ENCODE measurements around the gene EGFL7. TPM values are rescaled to one million over a fixed set of nuclear protein-coding genes. Genes with fewer than 3 reads are reported as not detected.

Gene EGFL7
- total RNA-seq, 2 experiments from 2014 or later, result 1.1 to 1.6 TPM

DNA sequence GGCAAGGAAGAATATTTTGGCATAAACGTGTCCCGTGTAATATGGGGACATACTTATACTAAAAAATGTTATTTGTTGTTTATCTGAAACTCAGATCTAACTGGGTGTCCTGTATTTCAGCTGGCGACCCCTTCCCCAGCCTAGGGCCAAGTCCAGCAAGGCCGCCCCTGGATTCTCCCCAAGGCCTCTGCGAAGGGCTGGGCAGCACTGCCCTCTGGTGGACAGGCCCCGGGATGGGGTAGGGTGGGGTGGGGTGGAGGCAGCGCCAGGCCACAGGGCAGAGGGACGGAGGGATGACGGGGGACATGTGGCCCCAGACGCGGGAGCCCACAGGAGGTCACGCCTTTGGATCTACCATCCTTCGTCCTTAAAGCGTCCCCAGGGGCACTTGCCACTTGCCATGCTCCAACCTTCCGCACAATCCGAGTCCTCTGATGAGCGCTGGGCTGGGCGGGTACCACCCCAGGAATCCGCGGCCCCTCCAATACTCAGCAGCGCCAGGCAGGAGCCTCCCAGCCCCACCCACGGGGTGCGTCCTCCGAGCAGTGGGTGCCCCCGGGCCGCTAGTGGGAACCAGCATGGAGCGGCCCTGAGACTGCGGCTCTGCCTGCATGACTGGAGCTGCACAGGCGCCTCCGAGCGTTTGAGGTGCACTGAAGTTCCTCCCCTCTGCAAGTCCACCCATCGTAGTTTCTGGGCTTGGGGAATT lies 31.6 kb downstream of the EGFL7 start:
- Mint-ChIP-seq H3K4me1 (ENCODE audit: low read depth) (peaks cover 5% of the 10 kb centered on the region), H3K27me3 (peaks cover 9% of the 10 kb centered on the region), H3K4me3 (no peak overlapping the region), H3K9me3 (no peaks in the 10 kb centered on the region), H3K36me3 (ENCODE audit: low read depth) (no peaks in the 10 kb centered on the region), H3K27ac (no peak overlapping the region)
- ChIA-PET CTCF (interaction anchor here (0.9 to 1.9 kb wide), 4 partner anchors 18 to 210 kb away, joined by 3 to 8 read pairs (median 4); no protein-coding TSS in a partner anchor), POLR2A (interaction anchor here (1.4 kb wide), 1 partner anchor 33 kb away, joined by 4 read pairs; no protein-coding TSS in a partner anchor)
- TF ChIP-seq, protein P1, sequence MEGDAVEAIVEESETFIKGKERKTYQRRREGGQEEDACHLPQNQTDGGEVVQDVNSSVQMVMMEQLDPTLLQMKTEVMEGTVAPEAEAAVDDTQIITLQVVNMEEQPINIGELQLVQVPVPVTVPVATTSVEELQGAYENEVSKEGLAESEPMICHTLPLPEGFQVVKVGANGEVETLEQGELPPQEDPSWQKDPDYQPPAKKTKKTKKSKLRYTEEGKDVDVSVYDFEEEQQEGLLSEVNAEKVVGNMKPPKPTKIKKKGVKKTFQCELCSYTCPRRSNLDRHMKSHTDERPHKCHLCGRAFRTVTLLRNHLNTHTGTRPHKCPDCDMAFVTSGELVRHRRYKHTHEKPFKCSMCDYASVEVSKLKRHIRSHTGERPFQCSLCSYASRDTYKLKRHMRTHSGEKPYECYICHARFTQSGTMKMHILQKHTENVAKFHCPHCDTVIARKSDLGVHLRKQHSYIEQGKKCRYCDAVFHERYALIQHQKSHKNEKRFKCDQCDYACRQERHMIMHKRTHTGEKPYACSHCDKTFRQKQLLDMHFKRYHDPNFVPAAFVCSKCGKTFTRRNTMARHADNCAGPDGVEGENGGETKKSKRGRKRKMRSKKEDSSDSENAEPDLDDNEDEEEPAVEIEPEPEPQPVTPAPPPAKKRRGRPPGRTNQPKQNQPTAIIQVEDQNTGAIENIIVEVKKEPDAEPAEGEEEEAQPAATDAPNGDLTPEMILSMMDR (IDR thresholded peaks at IDR 0.05), result peak; percentile 57
- intact Hi-C loops (cut with micrococcal nuclease), result no loop called here
- ATAC-seq (peak; percentile 75), DNase-seq (peak; percentile 54)

DNA sequence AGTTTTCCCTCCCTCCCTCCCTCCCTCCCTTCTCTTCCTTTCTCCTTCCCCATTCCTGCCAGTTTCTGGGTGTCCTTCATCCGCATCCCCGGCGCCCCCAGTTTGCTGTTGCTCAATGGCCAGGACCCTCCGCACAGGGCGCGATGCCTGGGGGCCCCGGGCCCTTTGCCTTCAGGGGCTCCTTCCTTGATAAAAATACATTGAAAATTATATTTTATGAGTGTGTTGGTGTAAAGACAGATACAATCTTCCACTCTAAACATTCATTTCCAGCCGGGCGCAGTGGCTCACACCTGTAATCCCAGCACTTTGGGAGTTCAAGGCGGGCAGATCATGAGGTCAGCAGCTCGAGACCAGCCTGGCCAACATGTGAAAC lies 32.1 kb downstream of the EGFL7 start:
- no peak overlapping the region for H3K27ac Mint-ChIP-seq
- ATAC-seq, result no peak
- peaks cover 5% of the 10 kb centered on the region for H3K4me1 Mint-ChIP-seq (ENCODE audit: low read depth)
- CTCF ChIA-PET, result interaction anchor here (1.9 kb wide), 1 partner anchor 211 kb away, joined by 8 read pairs; no protein-coding TSS in a partner anchor
- H3K27me3 Mint-ChIP-seq, result peaks cover 9% of the 10 kb centered on the region
- TF ChIP-seq, protein P1 (IDR thresholded peaks at IDR 0.05), result no peak
- intact Hi-C loops (cut with micrococcal nuclease), result no loop called here
- DNase-seq, result no peak
- no peaks in the 10 kb centered on the region for H3K9me3 Mint-ChIP-seq
- POLR2A ChIA-PET, result no interaction called here
- no peaks in the 10 kb centered on the region for H3K36me3 Mint-ChIP-seq (ENCODE audit: low read depth)
- no peak overlapping the region for H3K4me3 Mint-ChIP-seq

DNA sequence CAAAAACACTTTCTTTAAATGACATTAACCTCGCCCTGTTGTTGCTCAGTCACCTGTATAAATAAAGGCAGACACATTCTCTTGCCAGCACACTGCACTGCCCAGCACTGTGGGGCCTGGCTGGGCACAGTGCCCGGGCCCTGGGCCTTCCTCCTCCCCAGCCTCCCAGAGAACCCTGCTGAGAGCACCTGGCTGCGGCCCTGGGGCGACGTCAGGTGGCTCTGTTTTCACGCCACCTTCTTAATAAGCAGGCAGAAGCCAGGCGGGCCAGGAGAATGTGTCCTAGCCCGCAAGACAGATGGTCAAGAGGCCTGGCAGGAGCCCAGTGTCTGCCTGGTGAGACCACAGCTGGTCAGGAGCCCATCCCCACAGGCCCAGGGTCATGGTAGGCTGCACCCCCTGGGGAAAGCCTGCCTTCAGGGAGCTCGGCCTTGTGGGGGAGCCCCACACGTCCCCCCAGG lies 32.7 kb downstream of the EGFL7 start:
- intact Hi-C loops (cut with micrococcal nuclease), result no loop called here
- no peak overlapping the region for H3K27ac Mint-ChIP-seq
- ATAC-seq (no peak), DNase-seq (no peak)
- H3K27me3 Mint-ChIP-seq, result peaks cover 11% of the 10 kb centered on the region
- TF ChIP-seq, protein P1 (IDR thresholded peaks at IDR 0.05), result no peak
- no peak overlapping the region for H3K4me3 Mint-ChIP-seq
- H3K4me1 Mint-ChIP-seq (ENCODE audit: low read depth), result peaks cover 9% of the 10 kb centered on the region
- no peaks in the 10 kb centered on the region for H3K36me3 Mint-ChIP-seq (ENCODE audit: low read depth)
- H3K9me3 Mint-ChIP-seq, result no peaks in the 10 kb centered on the region
- ChIA-PET POLR2A (interaction anchor here (1.0 kb wide), 1 partner anchor 33 kb away, joined by 4 read pairs; no protein-coding TSS in a partner anchor), CTCF (interaction anchor here (0.8 to 1.9 kb wide), 4 partner anchors 11 to 211 kb away, joined by 3 to 8 read pairs (median 3); no protein-coding TSS in a partner anchor)

DNA sequence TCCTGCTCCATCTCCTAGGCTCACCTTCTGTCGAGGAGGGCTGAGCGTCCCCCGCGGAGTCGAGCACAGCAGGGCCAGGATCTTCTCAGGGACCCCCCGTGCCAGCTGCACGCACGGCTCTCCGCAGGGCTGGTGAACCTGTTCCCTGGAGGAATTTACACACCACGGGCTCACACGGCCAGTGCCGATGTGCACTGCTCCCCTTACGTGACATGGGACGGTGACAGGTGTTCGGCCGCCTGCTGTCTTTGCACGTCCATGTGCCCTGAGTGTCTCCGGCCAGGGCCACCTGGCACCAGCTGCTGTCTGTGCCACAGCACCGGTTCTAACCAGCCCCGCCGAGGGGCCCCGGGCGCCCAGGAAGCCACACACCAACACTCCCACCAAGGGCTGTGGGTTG lies 33.2 kb downstream of the EGFL7 start:
- H3K9me3 Mint-ChIP-seq, result no peaks in the 10 kb centered on the region
- intact Hi-C loops (cut with micrococcal nuclease), result no loop called here
- CTCF ChIA-PET, result interaction anchor here (0.8 to 1.3 kb wide), 3 partner anchors 10 to 208 kb away, joined by 3 read pairs; no protein-coding TSS in a partner anchor
- no peak overlapping the region for H3K27ac Mint-ChIP-seq
- H3K27me3 Mint-ChIP-seq, result peaks cover 11% of the 10 kb centered on the region
- H3K36me3 Mint-ChIP-seq (ENCODE audit: low read depth), result no peaks in the 10 kb centered on the region
- ATAC-seq (no peak), DNase-seq (no peak)
- no peak overlapping the region for H3K4me3 Mint-ChIP-seq
- TF ChIP-seq, protein P1 (IDR thresholded peaks at IDR 0.05), result no peak
- H3K4me1 Mint-ChIP-seq (ENCODE audit: low read depth), result peaks cover 11% of the 10 kb centered on the region
- POLR2A ChIA-PET, result interaction anchor here (1.0 kb wide), 1 partner anchor 32 kb away, joined by 4 read pairs; no protein-coding TSS in a partner anchor

DNA sequence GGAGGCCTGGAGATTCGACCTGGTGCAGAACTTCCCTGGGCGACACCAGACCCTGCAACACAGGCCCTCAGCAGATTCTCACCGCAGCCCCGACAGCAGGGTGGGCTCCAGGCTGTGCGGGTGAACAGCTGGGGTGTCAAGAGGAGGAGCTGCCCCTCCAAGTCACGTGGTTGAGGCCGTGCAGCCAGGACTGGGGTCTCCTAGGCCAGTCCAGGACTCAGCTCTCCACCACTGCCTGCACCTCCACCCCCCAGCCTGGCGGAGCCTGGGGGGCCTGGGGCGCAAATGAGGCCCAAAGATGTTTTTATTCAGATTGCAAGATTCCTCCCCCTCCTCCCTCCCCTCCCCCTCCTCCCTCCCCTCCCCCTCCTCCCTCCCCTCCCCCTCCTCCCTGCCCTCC lies 33.8 kb downstream of the EGFL7 start:
- H3K4me3 Mint-ChIP-seq, result no peak overlapping the region
- DNase-seq (no peak), ATAC-seq (no peak)
- H3K4me1 Mint-ChIP-seq (ENCODE audit: low read depth), result peaks cover 16% of the 10 kb centered on the region
- POLR2A ChIA-PET, result interaction anchor here (7.6 kb wide), 1 partner anchor 31 kb away, joined by 44 read pairs; no protein-coding TSS in a partner anchor
- TF ChIP-seq, protein P1 (IDR thresholded peaks at IDR 0.05), result no peak
- intact Hi-C loops (cut with micrococcal nuclease), result no loop called here
- no peaks in the 10 kb centered on the region for H3K9me3 Mint-ChIP-seq
- CTCF ChIA-PET, result interaction anchor here (1.3 kb wide), 1 partner anchor 10 kb away, joined by 3 read pairs; no protein-coding TSS in a partner anchor
- H3K27me3 Mint-ChIP-seq, result peaks cover 11% of the 10 kb centered on the region
- H3K27ac Mint-ChIP-seq, result no peak overlapping the region
- H3K36me3 Mint-ChIP-seq (ENCODE audit: low read depth), result no peaks in the 10 kb centered on the region
